NCI-H1417 (cell line): ENCODE data around the gene MAP3K3.

Experiments used
- DNase-seq, 3 experiments: peaks; one replicate each; lab custom pipeline; 2025; lab: John Stamatoyannopoulos, UW

Gene MAP3K3

DNA sequence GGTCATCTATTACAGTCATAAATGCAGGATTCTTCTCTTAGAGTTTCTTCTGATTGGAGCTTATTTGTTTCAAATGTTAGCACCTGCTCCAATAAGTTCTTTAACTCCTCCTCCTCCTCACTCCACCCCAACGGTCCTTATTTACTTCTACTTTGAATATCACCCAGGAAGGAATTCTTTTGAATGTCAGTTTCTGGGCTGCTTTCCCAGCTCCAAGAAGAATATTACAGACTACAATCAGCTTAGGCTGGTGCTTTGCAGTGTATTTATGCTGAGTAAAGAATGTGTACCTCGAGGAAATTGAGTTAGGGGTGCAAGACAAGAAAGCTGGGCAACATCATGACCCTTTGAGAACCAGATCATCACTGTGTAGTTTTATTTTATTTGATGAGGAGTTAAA lies 30.8 kb downstream of the MAP3K3 start:
- no peak for DNase-seq

DNA sequence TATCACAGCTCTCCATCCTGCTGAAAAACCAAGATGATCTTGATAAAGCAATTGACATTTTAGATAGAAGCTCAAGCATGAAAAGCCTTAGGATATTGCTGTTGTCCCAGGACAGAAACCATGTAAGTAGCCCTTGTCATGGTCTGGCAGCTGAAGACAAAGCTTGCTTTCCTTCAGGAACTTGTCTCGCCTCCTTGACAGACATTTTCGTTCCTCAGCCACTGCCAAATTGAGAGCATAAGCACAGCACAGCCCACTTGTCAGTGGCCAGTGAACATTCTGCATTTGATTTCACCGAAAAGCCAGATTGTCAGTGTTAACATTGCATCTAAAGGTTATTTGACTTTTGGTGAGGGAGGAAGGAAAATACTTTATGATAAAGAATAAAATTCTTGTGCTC lies 35.6 kb downstream of the MAP3K3 start:
- DNase-seq = no peak

DNA sequence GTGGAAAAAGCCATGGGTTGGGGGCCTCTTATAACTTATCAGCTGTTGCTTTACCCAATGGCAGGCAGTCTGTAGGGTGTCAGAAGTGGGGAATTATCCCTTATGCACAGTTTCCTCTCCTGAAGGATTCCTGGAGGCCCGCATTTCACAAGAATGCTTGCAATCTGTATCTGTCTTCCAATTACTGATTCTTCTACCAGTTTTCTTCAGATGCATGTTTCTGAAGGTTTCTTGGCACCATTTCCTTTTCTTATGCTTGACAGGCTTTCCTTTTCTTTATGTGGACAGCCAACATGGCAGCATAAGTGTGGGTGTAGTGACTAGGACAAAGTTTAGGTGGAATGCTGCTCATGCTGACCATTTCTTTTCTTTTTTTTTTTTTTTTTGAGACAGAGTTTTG lies 36.1 kb downstream of the MAP3K3 start:
- no peak for DNase-seq

GRCh38 chr17:63659850-63660249 lies 37.6 kb downstream of the MAP3K3 start:
- DNase-seq = no peak

DNA sequence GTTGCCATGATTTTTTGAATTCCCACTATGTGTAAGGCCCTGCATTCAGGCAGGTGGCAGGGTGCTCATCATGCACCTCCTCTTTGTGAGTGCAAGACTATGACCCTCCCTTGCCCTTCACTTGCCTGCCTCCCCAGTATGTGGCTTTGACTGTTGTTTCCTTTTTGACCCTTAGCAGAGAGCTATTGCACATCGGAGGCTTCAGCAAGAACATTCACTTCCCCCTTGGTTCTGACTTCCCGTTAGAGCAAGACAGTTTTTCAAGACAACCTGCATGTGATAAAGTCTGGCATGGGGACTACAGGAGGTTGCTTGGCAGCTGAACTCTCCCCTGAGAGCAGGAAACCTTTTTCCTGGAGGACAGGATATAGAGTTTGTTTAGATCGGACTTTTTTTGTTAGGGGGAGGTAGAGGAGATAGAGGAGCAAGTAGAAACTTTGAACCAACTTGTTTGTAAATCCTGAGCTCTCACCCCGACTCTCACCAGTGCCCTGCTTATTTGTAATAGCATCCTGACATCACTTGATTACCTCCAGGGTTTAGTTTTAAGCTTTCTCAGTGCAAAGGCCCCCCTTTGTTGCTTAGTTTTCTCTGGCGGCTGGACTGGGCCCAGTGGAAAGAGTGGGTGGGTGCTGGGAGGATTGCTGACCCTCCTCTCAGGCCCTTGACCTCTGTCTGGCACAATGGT lies 43.5 kb downstream of the MAP3K3 start:
- DNase-seq = no peak

- no peak for DNase-seq
Measured at GRCh38 chr17:63672856-63673255, 50.6 kb downstream of the MAP3K3 start.

GRCh38 chr17:63675231-63675606 lies 53.0 kb downstream of the MAP3K3 start:
- DNase-seq = no peak

- DNase-seq = peak in 1 of 3 experiments; percentile 3
Measured at GRCh38 chr17:63675607-63676546, 53.7 kb downstream of the MAP3K3 start.

GRCh38 chr17:63676584-63676983 lies 54.4 kb downstream of the MAP3K3 start:
- DNase-seq = no peak

- DNase-seq = no peak
Measured at GRCh38 chr17:63679214-63679613, 57.0 kb downstream of the MAP3K3 start.

DNA sequence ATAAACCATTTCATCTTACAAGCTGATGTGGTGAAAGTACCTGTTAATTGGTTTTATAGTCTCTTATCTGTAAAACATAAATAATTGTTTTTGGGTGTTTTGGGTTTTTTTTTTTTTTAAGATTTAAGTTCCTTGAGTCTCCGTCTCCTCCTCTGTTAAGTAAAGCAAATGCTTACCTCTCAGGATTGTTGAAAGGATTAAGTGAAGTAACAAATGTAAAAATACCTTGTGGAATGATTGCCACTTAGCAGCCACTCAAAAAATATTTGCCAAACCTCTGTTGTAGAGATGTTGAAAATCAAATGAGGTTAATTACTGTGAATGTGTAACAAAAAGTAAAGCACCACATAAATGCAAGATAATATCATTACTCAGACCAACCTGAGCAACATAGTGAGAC lies 58.5 kb downstream of the MAP3K3 start:
- DNase-seq = no peak

DNA sequence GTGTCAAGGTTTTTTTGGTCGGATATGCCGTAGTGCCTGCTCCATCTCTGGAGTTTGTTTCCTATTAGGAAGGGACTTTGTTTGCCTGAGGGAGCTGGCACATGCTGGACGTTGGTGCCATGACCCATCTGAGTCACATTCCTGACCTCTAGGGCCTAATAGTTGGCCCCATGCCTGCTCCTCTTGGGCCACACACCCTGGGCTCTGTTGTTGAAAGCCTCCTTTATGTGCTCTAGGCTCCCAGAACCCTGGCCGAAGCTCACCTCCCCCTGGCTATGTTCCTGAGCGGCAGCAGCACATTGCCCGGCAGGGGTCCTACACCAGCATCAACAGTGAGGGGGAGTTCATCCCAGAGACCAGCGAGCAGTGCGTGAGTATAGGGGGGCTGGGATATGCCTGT lies 59.3 kb downstream of the MAP3K3 start:
- DNase-seq = no peak

- DNase-seq = no peak
Measured at GRCh38 chr17:63682441-63682840, 60.2 kb downstream of the MAP3K3 start.

DNA sequence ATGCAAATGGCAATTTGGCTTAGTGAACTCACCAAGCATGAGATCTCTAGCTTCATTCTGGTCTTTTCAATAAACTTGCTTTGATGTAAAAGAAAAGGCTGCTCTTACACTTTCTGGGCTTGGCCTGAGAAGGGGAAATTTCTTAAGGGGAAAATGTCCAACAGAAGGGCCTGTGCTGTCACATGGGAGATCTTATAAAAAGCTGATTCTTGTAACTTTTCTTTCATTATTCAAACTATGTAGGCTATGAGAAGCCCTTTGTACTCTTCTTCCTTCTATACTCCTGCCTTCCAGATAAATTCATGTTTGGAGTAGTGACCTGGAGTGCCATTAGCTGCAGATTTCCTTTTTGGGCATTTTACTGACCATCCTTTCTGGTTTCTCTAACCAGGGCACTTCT lies 60.8 kb downstream of the MAP3K3 start:
- DNase-seq = no peak

DNA sequence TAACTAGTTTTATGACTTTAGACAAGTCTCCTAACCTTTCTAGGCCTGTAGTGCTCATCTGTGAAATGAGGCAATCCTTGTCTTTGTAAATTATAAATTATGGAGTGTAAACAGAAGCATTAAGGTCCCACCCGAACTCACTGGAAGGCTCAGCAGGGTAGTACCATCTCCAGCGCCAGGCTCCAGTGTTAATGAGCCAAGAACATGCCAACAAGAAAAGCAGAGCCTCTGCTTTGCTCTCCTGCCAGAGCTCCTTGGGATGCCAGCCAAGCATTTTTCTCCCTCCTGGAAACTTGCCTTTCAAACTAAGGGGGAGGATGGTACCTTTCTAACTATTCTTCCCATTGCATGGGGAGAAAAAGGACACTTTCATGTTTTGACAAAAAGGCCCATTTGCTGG lies 62.8 kb downstream of the MAP3K3 start:
- no peak for DNase-seq

DNA sequence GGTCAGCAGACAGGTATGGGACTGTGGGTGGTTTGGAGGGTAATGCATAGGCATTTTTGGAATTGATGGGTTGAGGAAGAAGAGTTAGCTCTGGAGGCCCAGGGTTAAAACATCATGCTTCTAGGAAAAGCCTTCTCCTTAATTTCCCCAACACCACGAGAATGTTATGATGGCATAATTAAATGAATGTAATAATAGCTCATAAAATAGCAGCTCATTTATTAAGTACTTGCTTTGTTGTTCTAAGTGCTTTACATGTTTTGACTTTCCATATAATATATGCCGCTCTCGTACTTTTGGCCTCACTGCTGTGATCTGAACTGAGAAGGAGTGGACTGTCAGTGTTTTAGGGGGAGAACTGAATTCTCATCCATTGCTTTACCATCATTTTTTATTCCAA lies 63.4 kb downstream of the MAP3K3 start:
- no peak for DNase-seq

DNA sequence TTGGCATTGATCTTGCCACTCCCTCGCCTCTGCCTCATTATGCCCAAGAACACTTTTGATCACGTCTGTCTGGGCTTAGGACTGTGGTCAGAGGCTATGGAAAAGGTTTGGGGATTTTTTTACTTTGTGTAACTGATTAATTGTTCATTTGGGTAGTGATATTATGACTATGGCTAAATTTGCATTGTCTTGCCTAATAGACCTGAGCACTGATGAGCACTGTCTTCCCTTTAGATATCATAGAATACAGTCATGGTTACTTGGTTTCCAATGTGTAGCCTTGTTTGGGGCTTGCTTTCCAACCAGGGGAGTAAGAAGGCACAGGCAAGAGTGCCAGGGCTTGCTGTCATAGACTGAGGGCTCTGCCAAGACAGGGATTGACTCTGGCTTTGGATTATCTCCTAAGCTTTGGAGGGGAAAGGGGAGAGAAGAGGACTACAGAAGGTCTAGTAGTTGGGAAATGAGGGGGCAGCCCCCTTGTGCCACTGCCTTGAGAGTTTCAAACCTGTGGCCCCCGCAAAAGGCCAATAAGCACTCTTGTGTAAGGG lies 64.0 kb downstream of the MAP3K3 start:
- DNase-seq = no peak

GRCh38 chr17:63688396-63689020 lies 66.3 kb downstream of the MAP3K3 start:
- DNase-seq = no peak

- no peak for DNase-seq
Measured at GRCh38 chr17:63689479-63689878, 67.3 kb downstream of the MAP3K3 start.

GRCh38 chr17:63692195-63692816 lies 70.1 kb downstream of the MAP3K3 start:
- no peak for DNase-seq

DNA sequence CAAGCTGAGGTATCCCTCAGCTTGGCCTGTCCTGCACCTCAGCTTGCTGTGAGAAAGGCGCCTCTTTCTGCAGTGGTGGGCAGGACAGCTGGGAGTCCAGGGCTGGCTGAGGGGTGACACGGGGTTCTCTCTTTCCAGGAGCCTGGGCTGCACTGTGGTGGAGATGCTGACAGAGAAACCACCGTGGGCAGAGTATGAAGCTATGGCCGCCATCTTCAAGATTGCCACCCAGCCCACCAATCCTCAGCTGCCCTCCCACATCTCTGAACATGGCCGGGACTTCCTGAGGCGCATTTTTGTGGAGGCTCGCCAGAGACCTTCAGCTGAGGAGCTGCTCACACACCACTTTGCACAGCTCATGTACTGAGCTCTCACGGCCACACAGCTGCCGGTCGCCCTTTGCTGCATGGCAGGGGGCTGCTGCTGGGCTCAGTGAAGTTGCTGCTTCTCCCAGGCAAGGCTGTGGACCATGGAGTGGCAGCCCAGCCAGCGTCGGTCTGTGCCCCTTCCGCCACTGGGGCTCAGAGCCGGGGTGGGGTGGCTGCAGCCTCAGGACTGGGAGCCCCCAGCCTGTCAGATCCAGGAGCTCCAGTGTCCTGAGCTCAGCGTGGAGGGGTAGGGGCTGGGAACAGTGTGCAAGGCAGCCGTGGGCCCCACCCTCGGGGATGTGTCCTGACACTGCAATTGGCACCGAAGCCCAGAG lies 71.3 kb downstream of the MAP3K3 start:
- no peak for DNase-seq
